ENCODE measurements around the gene KLK6.

DNA sequence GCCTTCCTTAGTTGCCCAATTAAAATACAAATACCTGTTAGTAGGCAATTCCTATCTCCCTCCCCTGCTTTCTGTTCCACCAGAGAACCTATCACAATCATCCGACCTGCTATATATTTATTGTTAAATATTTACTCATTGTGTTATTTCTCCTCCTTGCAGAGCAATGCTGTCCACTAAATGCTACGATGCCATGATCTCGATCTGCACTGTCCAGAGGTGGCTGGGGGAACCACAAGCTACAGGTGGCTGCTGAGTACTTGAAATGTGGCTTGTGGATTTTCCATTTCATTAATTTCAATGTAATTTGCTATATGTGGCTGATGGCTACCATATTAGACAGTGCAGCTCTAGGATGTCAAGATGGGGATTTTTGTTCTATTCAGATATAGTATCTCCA lies 5.1 kb downstream of the KLK6 start:
- TF ChIP-seq, protein P1, sequence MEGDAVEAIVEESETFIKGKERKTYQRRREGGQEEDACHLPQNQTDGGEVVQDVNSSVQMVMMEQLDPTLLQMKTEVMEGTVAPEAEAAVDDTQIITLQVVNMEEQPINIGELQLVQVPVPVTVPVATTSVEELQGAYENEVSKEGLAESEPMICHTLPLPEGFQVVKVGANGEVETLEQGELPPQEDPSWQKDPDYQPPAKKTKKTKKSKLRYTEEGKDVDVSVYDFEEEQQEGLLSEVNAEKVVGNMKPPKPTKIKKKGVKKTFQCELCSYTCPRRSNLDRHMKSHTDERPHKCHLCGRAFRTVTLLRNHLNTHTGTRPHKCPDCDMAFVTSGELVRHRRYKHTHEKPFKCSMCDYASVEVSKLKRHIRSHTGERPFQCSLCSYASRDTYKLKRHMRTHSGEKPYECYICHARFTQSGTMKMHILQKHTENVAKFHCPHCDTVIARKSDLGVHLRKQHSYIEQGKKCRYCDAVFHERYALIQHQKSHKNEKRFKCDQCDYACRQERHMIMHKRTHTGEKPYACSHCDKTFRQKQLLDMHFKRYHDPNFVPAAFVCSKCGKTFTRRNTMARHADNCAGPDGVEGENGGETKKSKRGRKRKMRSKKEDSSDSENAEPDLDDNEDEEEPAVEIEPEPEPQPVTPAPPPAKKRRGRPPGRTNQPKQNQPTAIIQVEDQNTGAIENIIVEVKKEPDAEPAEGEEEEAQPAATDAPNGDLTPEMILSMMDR (IDR thresholded peaks at IDR 0.05), result no peak
- TF ChIP-seq POLR2AphosphoS5 (IDR thresholded peaks at IDR 0.05), result no peak
- no peak for TF ChIP-seq POLR2A (IDR thresholded peaks at IDR 0.05; ENCODE audit: low read depth)
